HG03025 (cell line): Measurements from ENCODE around the gene RAB6B.

Experiments used
- ATAC-seq: cut with Tn5 transposase; IDR thresholded peaks from one replicate; pipeline ENCODE4 v1.9.1; 2021; ENCODE audit warnings: mild to moderate bottlenecking, moderate library complexity; ENCODE audit not compliant: unreplicated experiment, low FRiP score

The RAB6B gene

GRCh38 chr3:133777807-133778568 is 117.7 kb downstream of the RAB6B start:
- no peak for ATAC-seq

- ATAC-seq, result no peak
Measured at GRCh38 chr3:133776794-133777438, 118.8 kb downstream of the RAB6B start.

- no peak for ATAC-seq
Measured at GRCh38 chr3:133775835-133776234, 119.8 kb downstream of the RAB6B start.

- no peak for ATAC-seq
Measured at GRCh38 chr3:133775309-133775708, 120.4 kb downstream of the RAB6B start.
